NT2/D1 (cell line): ENCODE measurements around the gene EOLA1.

ENCODE experiments used
- YY1 ChIP-seq: IDR thresholded peaks from 2 replicates; pipeline ENCODE4 v1.6.1; 2011; ENCODE audit not compliant: insufficient read length, insufficient read depth
- ZNF274 ChIP-seq: IDR thresholded peaks from 2 replicates; pipeline ENCODE4 v1.6.1; 2011; ENCODE audit warnings: mild to moderate bottlenecking, low read depth, low read length

GRCh38 chrX:149517308-149517707, 23.5 kb upstream of the EOLA1 start:
- TF ChIP-seq YY1 = no peak
- no peak for TF ChIP-seq ZNF274
